BLaER1 treated with 17β-estradiol and CSF1 and Interleukin-3, amounts not matched to agents 10 nM and 100 nM (cell line): ENCODE measurements around the gene IGFBPL1.

Experiments used
- H3K27ac ChIP-seq, 11 experiments: shearing (Covaris generic); formaldehyde crosslinking; 2 replicates each; pipeline ENCODE4 v1.8.1; 2022
- H3K27me3 ChIP-seq, 11 experiments: shearing (Covaris generic); formaldehyde crosslinking; 2 replicates each; pipeline ENCODE4 v1.8.1; 2022
- H3K36me3 ChIP-seq, 11 experiments: shearing (Covaris generic); formaldehyde crosslinking; 2 replicates each; pipeline ENCODE4 v1.8.1; 2022
- H3K4me1 ChIP-seq, 10 experiments: shearing (Covaris generic); formaldehyde crosslinking; 2 replicates each; pipeline ENCODE4 v1.8.1; 2022
- H3K4me2 ChIP-seq, 11 experiments: shearing (Covaris generic); formaldehyde crosslinking; 2 replicates each; pipeline ENCODE4 v1.8.1; 2022
- H3K4me3 ChIP-seq, 10 experiments: shearing (Covaris generic); formaldehyde crosslinking; 2 replicates each; pipeline ENCODE4 v1.8.1; 2022
- H3K9ac ChIP-seq, 11 experiments: shearing (Covaris generic); formaldehyde crosslinking; 2 replicates each; pipeline ENCODE4 v1.8.1; 2022
- H3K9me3 ChIP-seq, 11 experiments: shearing (Covaris generic); formaldehyde crosslinking; replicated peaks in 1 of 11; 2 replicates each; pipeline ENCODE4 v1.8.1; 2022
- H4K20me1 ChIP-seq, 11 experiments: shearing (Covaris generic); formaldehyde crosslinking; 2 replicates each; pipeline ENCODE4 v1.8.1; 2022
- Cebpa-rat ChIP-seq, 11 experiments: shearing (Covaris generic); IDR thresholded peaks; 2 replicates each; pipeline ENCODE4 v1.8.1; 2022

Gene IGFBPL1

DNA sequence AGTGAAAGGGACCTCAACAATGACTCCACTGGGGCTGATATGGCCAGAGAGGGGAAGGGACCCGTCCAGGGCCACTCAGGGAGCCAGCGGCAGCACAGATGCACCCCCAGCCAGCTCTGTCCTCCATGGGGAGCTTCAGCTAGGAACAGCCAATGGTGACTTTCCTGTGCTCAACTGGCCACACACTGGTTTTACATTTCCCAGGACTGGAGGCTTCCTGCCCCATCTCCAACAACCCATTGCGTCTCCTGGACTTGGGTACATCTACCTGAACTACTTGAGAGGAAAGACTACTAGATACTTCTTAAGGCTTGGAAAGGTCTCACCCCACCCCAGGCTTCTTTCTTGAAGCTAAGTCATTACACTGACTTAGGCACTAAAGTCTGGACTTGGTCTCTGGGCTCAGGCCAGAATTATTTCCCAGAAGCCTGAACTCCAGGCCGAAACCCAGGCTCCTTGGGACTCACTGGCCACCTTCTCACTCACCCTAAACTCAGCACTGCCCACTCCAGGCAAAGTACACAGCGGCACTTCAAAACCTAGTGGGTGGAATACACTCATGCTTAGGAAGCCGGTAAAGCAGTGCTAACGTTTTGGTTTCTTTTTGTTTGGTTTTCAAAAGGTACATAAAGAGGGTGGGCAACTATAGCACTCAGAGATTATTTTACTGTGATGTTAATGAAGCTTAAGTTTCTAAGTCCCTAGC is 1.5 kb downstream of the IGFBPL1 start:
- Histone ChIP-seq H3K9me3 (peaks cover 0 to 9% (median 4%) of the 10 kb centered on the region in 11 experiments; a peak in 3 of 22 replicates), H3K27me3 (peaks cover 44 to 63% (median 55%) of the 10 kb centered on the region in 11 experiments), H3K4me2 (no peak overlapping the region), H3K9ac (no peak overlapping the region), H4K20me1 (peaks cover 0 to 11% (median 0%) of the 10 kb centered on the region in 11 experiments; a peak in 3 of 22 replicates), H3K27ac (no peak overlapping the region), H3K36me3 (no peaks in the 10 kb centered on the region), H3K4me1 (peaks cover 0 to 9% (median 7%) of the 10 kb centered on the region in 10 experiments; a peak in 11 of 20 replicates), H3K4me3 (no peak overlapping the region)
- no peak for TF ChIP-seq Cebpa-rat (IDR thresholded peaks at IDR 0.05)

DNA sequence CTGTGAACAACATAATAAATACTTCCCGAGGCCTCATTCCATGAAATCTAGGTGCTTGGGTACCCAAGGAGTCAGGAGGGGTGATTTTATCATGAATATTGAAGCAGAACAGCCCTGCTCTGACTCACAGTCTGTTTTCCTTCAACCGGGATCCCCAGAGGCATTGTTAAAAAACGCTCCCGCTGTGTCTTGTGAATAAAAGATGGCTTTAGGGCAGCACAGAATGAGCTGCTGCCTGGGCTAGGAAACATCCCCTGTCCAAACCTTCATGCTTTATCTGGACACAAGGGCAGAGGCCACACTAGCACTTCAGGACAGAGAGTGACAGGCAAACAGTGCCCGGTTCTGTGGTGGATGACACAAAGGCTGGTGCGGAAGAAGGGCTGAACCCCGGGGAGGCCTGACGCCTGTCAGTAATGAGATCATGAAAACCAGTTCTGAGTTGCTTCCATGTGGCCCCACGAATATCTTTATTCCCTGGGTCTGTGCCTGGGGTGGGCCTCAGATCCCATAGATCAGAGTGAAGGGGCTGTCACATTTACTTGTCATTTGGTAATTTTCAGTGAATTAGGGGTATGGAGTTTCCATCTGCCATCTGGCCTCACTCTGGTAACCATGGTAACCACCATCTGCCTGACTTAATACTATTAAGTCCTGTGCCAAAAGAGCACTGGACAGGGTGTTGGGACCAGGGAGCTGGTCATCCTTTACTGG is 2.6 kb downstream of the IGFBPL1 start:
- H3K9ac ChIP-seq, result no peak overlapping the region
- H3K27ac ChIP-seq, result no peak overlapping the region
- peaks cover 0 to 11% (median 0%) of the 10 kb centered on the region in 11 experiments; a peak in 3 of 22 replicates for H4K20me1 ChIP-seq
- no peak for TF ChIP-seq Cebpa-rat (IDR thresholded peaks at IDR 0.05)
- H3K4me3 ChIP-seq, result no peak overlapping the region
- peaks cover 0 to 9% (median 7%) of the 10 kb centered on the region in 10 experiments; a peak in 11 of 20 replicates for H3K4me1 ChIP-seq
- H3K36me3 ChIP-seq, result no peaks in the 10 kb centered on the region
- H3K4me2 ChIP-seq, result no peak overlapping the region
- peaks cover 0 to 9% (median 4%) of the 10 kb centered on the region in 11 experiments; a peak in 3 of 22 replicates for H3K9me3 ChIP-seq
- peaks cover 44 to 60% (median 52%) of the 10 kb centered on the region in 11 experiments for H3K27me3 ChIP-seq

DNA sequence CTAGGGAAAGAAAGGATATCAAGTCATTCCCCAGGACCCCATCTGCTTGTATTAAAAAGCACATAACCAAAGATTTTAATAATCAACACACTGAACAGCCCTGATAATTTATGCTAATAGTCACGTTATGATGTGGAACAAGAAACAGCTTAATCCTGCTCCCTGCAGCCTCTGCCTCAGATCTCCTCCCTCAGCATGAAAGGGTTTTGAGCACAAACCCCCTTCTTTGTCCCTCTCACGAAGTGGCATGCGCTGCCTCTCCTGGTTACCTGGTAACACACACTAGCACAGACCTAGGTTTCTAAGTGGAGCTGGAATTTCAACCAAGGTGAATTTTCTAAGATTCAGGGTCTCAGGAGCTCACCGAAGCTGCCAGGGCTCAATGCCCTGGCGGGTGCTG is 5.1 kb downstream of the IGFBPL1 start:
- no peak overlapping the region for H3K4me3 ChIP-seq
- H3K9me3 ChIP-seq, result peaks cover 0 to 5% (median 0%) of the 10 kb centered on the region in 11 experiments; a peak in 2 of 22 replicates
- no peaks in the 10 kb centered on the region for H3K36me3 ChIP-seq
- H3K27me3 ChIP-seq, result peaks cover 25 to 36% (median 32%) of the 10 kb centered on the region in 11 experiments
- H3K9ac ChIP-seq, result no peak overlapping the region
- H3K4me1 ChIP-seq, result peaks cover 0 to 5% (median 4%) of the 10 kb centered on the region in 10 experiments; a peak in 9 of 20 replicates
- TF ChIP-seq Cebpa-rat (IDR thresholded peaks at IDR 0.05), result no peak
- H4K20me1 ChIP-seq, result peaks cover 0 to 7% (median 0%) of the 10 kb centered on the region in 11 experiments; a peak in 3 of 22 replicates
- no peak overlapping the region for H3K4me2 ChIP-seq
- no peak overlapping the region for H3K27ac ChIP-seq

DNA sequence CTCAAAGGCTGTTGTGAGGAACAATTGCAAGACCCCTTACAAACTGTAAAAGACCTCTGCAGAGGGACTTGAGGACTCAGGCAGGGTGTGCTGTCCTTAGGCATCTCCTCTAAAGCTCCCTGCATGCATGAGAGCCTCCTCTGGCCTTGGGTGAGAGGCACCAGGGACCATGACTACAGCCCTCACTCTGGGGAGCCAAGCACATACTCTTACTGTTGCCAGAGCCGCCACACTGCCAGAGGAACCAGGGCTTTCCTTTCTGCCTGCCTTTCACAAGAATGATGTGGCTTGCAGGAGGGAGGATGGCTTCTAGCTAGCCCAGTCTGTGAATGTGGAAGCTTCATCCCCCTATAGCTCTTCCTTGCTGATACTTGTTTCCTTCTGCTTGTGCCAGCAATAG is 5.9 kb downstream of the IGFBPL1 start:
- Histone ChIP-seq H3K27me3 (peaks cover 17 to 27% (median 24%) of the 10 kb centered on the region in 11 experiments), H4K20me1 (no peaks in the 10 kb centered on the region; a peak in 1 of 22 replicates), H3K4me1 (no peaks in the 10 kb centered on the region), H3K9me3 (no peaks in the 10 kb centered on the region), H3K36me3 (no peaks in the 10 kb centered on the region), H3K4me2 (no peak overlapping the region), H3K9ac (no peak overlapping the region), H3K27ac (no peak overlapping the region), H3K4me3 (no peak overlapping the region)
- no peak for TF ChIP-seq Cebpa-rat (IDR thresholded peaks at IDR 0.05)

DNA sequence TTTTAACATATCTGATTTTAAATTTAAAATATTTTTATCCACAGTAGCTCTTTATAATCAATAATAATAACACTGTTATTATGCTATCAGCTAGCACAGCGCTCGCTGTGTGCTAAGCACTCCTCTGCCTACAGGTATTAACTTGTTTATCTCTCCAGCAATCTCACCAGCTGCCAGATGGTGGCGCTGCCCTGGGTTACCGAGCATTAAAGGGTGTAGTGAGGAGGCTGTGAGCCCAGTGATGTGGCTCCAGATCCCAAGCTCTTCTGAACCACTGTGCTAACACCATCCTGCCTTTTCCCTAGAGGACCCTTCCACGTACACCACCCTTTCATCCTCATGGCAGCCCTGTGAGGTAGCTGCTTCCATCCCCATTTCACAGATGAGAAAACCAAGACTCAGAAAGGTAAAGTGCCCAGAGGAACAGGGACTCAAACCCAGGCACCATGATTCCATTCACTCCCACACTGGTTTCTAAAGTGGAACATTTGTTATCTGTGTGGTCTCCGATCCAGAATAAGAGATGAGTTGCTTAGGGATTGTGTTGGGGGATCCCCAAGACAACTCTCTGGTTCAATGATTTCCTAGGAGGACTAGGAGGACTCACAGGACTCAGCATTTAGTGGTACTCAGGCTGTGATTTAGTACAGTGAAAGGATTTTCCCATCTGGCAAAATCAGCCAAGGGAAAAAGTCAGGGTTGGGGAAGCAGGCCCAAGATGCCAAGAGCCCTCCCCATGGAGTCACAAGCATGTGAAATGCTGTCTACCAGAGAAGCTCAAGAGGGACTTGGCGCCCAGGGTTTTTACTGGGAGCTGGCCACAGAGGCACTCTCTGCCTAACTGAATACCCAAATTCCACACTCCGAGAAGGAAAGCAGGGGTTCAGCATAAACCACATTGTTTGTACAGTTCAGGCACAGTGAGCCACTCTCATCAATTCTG is 7.0 kb downstream of the IGFBPL1 start:
- H3K27ac ChIP-seq, result no peak overlapping the region

DNA sequence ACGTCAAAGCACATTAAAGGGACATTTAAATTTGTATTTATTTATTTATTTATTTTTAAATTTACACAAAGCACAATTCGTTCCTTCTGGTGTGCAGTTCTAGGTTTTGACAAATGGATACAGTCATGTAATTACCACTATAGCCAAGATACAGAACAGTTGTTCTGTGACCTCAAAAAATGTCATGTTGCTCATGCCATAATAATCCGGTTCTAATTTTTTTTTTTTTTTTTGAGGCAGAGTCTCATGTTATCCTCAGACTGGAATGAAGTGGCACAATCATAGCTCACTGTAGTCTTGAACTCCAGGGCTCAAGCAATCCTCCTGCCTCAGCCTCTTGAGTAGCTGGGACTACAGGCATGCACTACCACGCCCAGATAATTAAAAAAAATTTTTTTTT is 7.8 kb downstream of the IGFBPL1 start:
- TF ChIP-seq Cebpa-rat (IDR thresholded peaks at IDR 0.05), result no peak
- Histone ChIP-seq H3K27ac (no peak overlapping the region), H3K27me3 (peaks cover 0 to 8% (median 5%) of the 10 kb centered on the region in 11 experiments; a peak in 19 of 22 replicates), H3K4me2 (no peak overlapping the region), H3K36me3 (no peaks in the 10 kb centered on the region), H3K4me3 (no peak overlapping the region), H4K20me1 (no peaks in the 10 kb centered on the region; a peak in 1 of 22 replicates), H3K4me1 (no peaks in the 10 kb centered on the region), H3K9me3 (no peaks in the 10 kb centered on the region), H3K9ac (no peak overlapping the region)

More for the DNA sequence above, 7.0 kb downstream of the IGFBPL1 start:
- Histone ChIP-seq H3K36me3 (no peaks in the 10 kb centered on the region), H3K4me1 (no peaks in the 10 kb centered on the region), H3K4me3 (no peak overlapping the region), H3K9me3 (no peaks in the 10 kb centered on the region), H3K9ac (no peak overlapping the region), H3K27me3 (peaks cover 6 to 16% (median 13%) of the 10 kb centered on the region in 11 experiments), H4K20me1 (no peaks in the 10 kb centered on the region; a peak in 1 of 22 replicates), H3K4me2 (no peak overlapping the region)
- no peak for TF ChIP-seq Cebpa-rat (IDR thresholded peaks at IDR 0.05)

DNA sequence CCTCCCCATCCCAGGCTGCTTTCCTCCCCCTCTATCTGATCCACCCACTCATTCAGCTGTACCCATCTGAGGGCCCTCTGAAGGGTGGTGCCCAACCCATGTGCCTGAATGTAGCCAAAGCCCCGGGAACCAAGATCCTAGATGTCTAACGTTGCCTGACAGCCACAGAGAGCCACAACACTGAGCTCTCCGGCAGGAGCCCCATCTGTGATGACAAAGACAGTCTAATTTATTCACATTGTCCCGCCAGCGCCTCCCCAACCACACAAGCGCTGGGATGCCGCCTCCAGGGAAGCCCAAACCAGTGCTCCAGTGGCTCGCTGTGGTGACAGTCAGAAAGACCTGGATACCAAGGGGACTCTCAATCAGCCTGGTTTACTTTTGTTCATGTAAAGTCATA is 8.4 kb downstream of the IGFBPL1 start:
- Histone ChIP-seq H3K4me2 (no peak overlapping the region), H3K36me3 (no peaks in the 10 kb centered on the region)
- TF ChIP-seq Cebpa-rat (IDR thresholded peaks at IDR 0.05), result no peak

DNA sequence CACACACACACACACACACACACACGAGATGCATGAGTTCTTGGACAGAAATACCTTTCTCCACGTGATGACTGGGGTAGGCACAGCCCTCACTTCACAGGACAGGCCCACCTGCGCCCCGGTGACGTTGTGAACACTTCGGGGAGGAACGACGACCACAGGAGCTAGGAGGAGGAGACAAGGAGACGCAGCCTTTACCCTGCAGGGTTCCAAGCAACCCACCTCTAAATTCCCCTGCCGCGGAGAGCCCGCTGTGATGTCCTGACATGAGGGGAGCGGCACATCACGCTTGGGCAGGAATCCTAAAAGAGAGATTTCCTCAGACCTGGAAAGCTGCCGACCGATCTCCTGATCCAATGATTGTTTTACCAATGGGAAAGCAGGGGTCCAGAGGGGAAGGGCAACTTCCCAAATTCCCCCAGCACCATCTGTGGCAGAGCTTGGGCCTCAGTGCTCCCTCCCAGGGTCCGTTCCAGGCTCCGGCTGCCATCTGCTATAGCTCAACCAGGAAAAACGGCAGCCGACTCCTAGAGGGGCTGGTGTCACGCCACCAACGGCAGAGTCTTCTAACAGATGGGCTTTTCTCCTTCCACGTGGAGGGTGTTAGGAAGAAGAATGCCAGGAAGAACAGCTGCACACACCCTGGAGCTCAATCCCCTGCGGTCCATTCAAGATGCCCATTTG is 10.1 kb downstream of the IGFBPL1 start:
- no peak overlapping the region for H3K27ac ChIP-seq
- H3K27me3 ChIP-seq, result no peaks in the 10 kb centered on the region
- H3K4me2 ChIP-seq, result no peak overlapping the region
- no peaks in the 10 kb centered on the region for H3K36me3 ChIP-seq
- no peak overlapping the region for H3K4me3 ChIP-seq
- H4K20me1 ChIP-seq, result no peaks in the 10 kb centered on the region; a peak in 1 of 22 replicates
- no peak overlapping the region for H3K9ac ChIP-seq
- H3K9me3 ChIP-seq, result no peaks in the 10 kb centered on the region
- no peak for TF ChIP-seq Cebpa-rat (IDR thresholded peaks at IDR 0.05)
- H3K4me1 ChIP-seq, result no peaks in the 10 kb centered on the region

More for the DNA sequence above, 8.4 kb downstream of the IGFBPL1 start:
- Histone ChIP-seq H3K27ac (no peak overlapping the region), H3K4me3 (no peak overlapping the region), H3K9me3 (no peaks in the 10 kb centered on the region), H3K27me3 (peaks cover 0 to 2% (median 0%) of the 10 kb centered on the region in 11 experiments; a peak in 4 of 22 replicates), H4K20me1 (no peaks in the 10 kb centered on the region; a peak in 1 of 22 replicates), H3K9ac (no peak overlapping the region), H3K4me1 (no peaks in the 10 kb centered on the region)
